ENCODE measurements around the gene APOBEC4. TPM values are rescaled to one million over a fixed set of nuclear protein-coding genes. Genes with fewer than 3 reads are reported as not detected.

The APOBEC4 gene
- total and polyA plus RNA-seq, 10 of the 15 experiments (the other 5 are each of a cell fraction or from before 2014, with no cell fraction given) = 0.04 to 0.25 (median 0.06) TPM; not detected in 5

DNA sequence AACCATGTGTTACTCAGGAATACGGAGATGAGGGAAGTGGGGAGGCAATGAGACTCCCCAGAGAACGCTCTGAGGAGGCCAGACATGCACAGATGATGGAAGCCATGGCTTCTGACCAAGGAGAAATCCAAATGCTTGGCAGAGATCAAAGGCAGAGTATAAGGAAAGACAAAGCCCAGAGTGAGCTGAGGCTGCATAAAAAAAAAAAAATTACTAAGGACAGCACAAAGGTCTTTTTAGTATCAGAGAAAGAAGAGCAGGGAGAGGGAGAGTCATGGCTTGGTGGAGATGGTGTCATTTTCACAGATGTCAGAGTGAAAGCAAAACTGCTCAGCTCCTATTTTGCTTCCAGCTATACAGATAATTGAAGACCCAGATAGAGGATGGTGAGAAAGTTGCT, 54.7 kb downstream of the APOBEC4 start:
- H3K79me2 ChIP-seq (ENCODE audit: control insufficient read depth, insufficient read depth, low read length) = no peaks in the 10 kb centered on the region
- no TSS peak for BruUV-seq (replicated peaks)
- no peaks in the 10 kb centered on the region for H4K20me1 ChIP-seq (ENCODE audit: control insufficient read depth, insufficient read depth)
- ATAC-seq = peak; percentile 78
- H3K9ac ChIP-seq (ENCODE audit: control insufficient read depth, insufficient read depth, low read length) = peak overlapping the region; percentile 26; the same call in 1 of the 2 replicates
- ChIA-PET POLR2A (interaction anchor here (0.6 to 1.3 kb wide), 7 partner anchors 8 to 36 kb away, joined by 3 to 15 read pairs (median 4); partner anchors contain the start of gene NCF2), SMC1A (ENCODE audit: uncharacterized antibody, unreplicated experiment) (interaction anchor here (0.6 to 2.5 kb wide), 17 partner anchors 9 to 571 kb away, joined by 3 to 18 read pairs (median 4); partner anchors contain the start of gene NCF2), CTCF (interaction anchor here (0.8 to 4.2 kb wide), 9 partner anchors 9 to 128 kb away, joined by 3 to 30 read pairs (median 4); partner anchors contain the start of gene NCF2), RAD21 (ENCODE audit: unreplicated experiment) (interaction anchor here (0.7 to 8.5 kb wide), 10 partner anchors 8 to 318 kb away, joined by 3 to 188 read pairs (median 4); partner anchors contain the start of genes NCF2 and SMG7)
- H3K4me1 ChIP-seq (ENCODE audit: control insufficient read depth, insufficient read depth, low read length) = peaks cover 33% of the 10 kb centered on the region
- peak overlapping the region; percentile 59 for H3K27ac ChIP-seq (ENCODE audit: control insufficient read depth, insufficient read depth)
- H3K4me2 ChIP-seq (ENCODE audit: control insufficient read depth, insufficient read depth) = peak overlapping the region; percentile 66
- H2AFZ ChIP-seq (ENCODE audit: control insufficient read depth, low read depth, low read length) = peak overlapping the region; percentile 71
- H3K27me3 ChIP-seq (replicated peaks in 1 of 2; ENCODE audit: control insufficient read depth in 2 of 2, insufficient read depth in 2 of 2, low read length in 1 of 2) = no peaks in the 10 kb centered on the region
- no peak for DNase-seq (ENCODE audit: low read depth, low spot score)
- H3K36me3 ChIP-seq (ENCODE audit: control insufficient read depth in 2 of 2, insufficient read depth in 2 of 2, low read length in 1 of 2) = no peaks in the 10 kb centered on the region
- H3K9me3 ChIP-seq (replicated peaks; ENCODE audit: control insufficient read depth, insufficient read depth, low read length) = no peaks in the 10 kb centered on the region; the same call in 1 of the 3 replicates
- H3K4me3 ChIP-seq = no peak overlapping the region
- intact Hi-C loops (cut with micrococcal nuclease; ENCODE audit: unreplicated experiment) = no loop called here
- peak; percentile 64 for FAIRE-seq
- WGBS (ENCODE audit: insufficient coverage, insufficient replicate concordance, low lambda C conversion rate, missing lambda C conversion rate) = 18% methylated on average over 2 of the region's 2 CpGs
- TF ChIP-seq SIX5 (IDR thresholded peaks at IDR 0.05; ENCODE audit: low read depth, low read length, severe bottlenecking) (no peak), NR2C2 (IDR thresholded peaks at IDR 0.05; ENCODE audit: borderline replicate concordance, control insufficient read depth, insufficient read length, low read depth) (no peak), IKZF2 (IDR thresholded peaks at IDR 0.05) (peak in 1 of 2 experiments; percentile 45; a peak in 2 of 4 replicates), JUNB (IDR thresholded peaks at IDR 0.05) (peak; percentile 51), MEF2B (IDR thresholded peaks at IDR 0.05; ENCODE audit: partially characterized antibody, poor library complexity, severe bottlenecking) (peak; percentile 28), EP300 (IDR thresholded peaks at IDR 0.05; ENCODE audit: borderline replicate concordance in 1 of 2, control insufficient read depth in 1 of 2, low read depth in 2 of 2, low read length in 2 of 2) (0 out of 4 replicates have a peak, but pooled peaks of 1 of the 2 experiments have one; percentile 18), MTA2 (IDR thresholded peaks at IDR 0.05; ENCODE audit: low read depth) (0 out of 2 replicates have a peak, but pooled peaks have one; percentile 44), CHD1 (IDR thresholded peaks at IDR 0.05; ENCODE audit: low read depth, low read length) (no peak), WRNIP1 (IDR thresholded peaks at IDR 0.05; ENCODE audit: borderline replicate concordance, low read depth, low read length) (no peak), ZNF384 (IDR thresholded peaks at IDR 0.05; ENCODE audit: borderline replicate concordance, low read depth, low read length) (0 out of 2 replicates have a peak, but pooled peaks have one; percentile 44), PKNOX1 (IDR thresholded peaks at IDR 0.05) (peak; percentile 31), ATF7 (IDR thresholded peaks at IDR 0.05; ENCODE audit: low read depth) (peak; percentile 88), NBN (IDR thresholded peaks at IDR 0.05) (peak; percentile 62), NFIC (IDR thresholded peaks at IDR 0.05; ENCODE audit: low read depth, low read length) (peak; percentile 35; the same call in 1 of the 2 replicates), HDGF (IDR thresholded peaks at IDR 0.05) (peak; percentile 75), KLF5 (IDR thresholded peaks at IDR 0.05; ENCODE audit: partially characterized antibody) (no peak)
- TF ChIP-seq, protein P1, sequence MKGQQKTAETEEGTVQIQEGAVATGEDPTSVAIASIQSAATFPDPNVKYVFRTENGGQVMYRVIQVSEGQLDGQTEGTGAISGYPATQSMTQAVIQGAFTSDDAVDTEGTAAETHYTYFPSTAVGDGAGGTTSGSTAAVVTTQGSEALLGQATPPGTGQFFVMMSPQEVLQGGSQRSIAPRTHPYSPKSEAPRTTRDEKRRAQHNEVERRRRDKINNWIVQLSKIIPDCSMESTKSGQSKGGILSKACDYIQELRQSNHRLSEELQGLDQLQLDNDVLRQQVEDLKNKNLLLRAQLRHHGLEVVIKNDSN (IDR thresholded peaks at IDR 0.05; ENCODE audit: borderline replicate concordance, extremely low read length, insufficient read depth, low read depth, low read length) = no peak
- TF ChIP-seq, protein P2, sequence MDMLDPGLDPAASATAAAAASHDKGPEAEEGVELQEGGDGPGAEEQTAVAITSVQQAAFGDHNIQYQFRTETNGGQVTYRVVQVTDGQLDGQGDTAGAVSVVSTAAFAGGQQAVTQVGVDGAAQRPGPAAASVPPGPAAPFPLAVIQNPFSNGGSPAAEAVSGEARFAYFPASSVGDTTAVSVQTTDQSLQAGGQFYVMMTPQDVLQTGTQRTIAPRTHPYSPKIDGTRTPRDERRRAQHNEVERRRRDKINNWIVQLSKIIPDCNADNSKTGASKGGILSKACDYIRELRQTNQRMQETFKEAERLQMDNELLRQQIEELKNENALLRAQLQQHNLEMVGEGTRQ (IDR thresholded peaks at IDR 0.05; ENCODE audit: borderline replicate concordance, low read depth, low read length) = no peak
- TF ChIP-seq, protein P3, sequence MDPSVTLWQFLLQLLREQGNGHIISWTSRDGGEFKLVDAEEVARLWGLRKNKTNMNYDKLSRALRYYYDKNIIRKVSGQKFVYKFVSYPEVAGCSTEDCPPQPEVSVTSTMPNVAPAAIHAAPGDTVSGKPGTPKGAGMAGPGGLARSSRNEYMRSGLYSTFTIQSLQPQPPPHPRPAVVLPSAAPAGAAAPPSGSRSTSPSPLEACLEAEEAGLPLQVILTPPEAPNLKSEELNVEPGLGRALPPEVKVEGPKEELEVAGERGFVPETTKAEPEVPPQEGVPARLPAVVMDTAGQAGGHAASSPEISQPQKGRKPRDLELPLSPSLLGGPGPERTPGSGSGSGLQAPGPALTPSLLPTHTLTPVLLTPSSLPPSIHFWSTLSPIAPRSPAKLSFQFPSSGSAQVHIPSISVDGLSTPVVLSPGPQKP (IDR thresholded peaks at IDR 0.05; ENCODE audit: low read depth, low read length) = no peak
- in situ Hi-C loops (cut with MboI) = no loop called here
